HG03565 (cell line): ENCODE results near the gene RP9.
A peak's percentile ranks its signal among the peaks of the same experiment; 100 is the strongest.

ENCODE experiments used
- ATAC-seq: cut with Tn5 transposase; IDR thresholded peaks from one replicate; pipeline ENCODE4 v1.9.1; 2021; ENCODE audit warnings: mild to moderate bottlenecking, moderate library complexity; ENCODE audit not compliant: unreplicated experiment

RP9 gene

GRCh38 chr7:33066771-33067170 lies 42.4 kb downstream of the RP9 start:
- ATAC-seq, result no peak

GRCh38 chr7:33065981-33066380 lies 43.2 kb downstream of the RP9 start:
- no peak for ATAC-seq

- ATAC-seq, result peak; percentile 91
Observed at GRCh38 chr7:33062782-33063443, 46.3 kb downstream of the RP9 start.

- ATAC-seq, result peak; percentile 12
Observed at GRCh38 chr7:33062023-33062781, 47.0 kb downstream of the RP9 start, which contains the start of gene NT5C3A. NT5C3A (minus strand) TSS chr7:33062776; CDS start chr7:33062705, 71 bp downstream.

GRCh38 chr7:33061282-33061937 lies 47.8 kb downstream of the RP9 start:
- no peak for ATAC-seq

- no peak for ATAC-seq
Observed at GRCh38 chr7:33059635-33060034, 49.6 kb downstream of the RP9 start.

- no peak for ATAC-seq
Observed at GRCh38 chr7:33055158-33055557, 54.0 kb downstream of the RP9 start.

GRCh38 chr7:33054261-33054964 lies 54.8 kb downstream of the RP9 start:
- no peak for ATAC-seq

- ATAC-seq, result no peak
Observed at GRCh38 chr7:33053721-33054120, 55.5 kb downstream of the RP9 start.

- ATAC-seq, result no peak
Observed at GRCh38 chr7:33050535-33051318, 58.5 kb downstream of the RP9 start.

GRCh38 chr7:33048704-33049103 lies 60.5 kb downstream of the RP9 start:
- no peak for ATAC-seq

GRCh38 chr7:33048257-33048656 lies 60.9 kb downstream of the RP9 start:
- ATAC-seq, result no peak

- ATAC-seq, result peak; percentile 32
Observed at GRCh38 chr7:33044986-33045385, 64.2 kb downstream of the RP9 start.
